ENCODE measurements around the gene ZNF552.

DNA sequence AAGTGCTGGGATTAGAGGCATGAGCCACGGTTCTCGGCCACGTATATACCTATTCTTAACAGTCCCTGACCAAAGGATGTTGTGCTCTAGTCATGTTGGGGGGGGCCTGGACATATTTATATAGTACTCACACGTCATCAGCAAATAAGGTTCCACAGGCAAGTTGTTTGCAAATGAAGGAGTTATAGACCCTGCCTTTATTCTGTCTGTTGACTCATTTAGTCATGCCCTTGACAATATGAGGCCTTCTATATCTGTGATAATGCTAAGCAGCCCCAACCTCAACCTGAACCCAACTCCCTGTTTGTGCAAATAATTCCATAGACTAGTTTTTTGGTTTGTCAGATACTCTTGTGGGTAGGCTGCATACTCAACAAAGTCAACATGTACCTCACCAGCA, 36.4 kb downstream of the ZNF552 start:
- TF ChIP-seq, protein P1, sequence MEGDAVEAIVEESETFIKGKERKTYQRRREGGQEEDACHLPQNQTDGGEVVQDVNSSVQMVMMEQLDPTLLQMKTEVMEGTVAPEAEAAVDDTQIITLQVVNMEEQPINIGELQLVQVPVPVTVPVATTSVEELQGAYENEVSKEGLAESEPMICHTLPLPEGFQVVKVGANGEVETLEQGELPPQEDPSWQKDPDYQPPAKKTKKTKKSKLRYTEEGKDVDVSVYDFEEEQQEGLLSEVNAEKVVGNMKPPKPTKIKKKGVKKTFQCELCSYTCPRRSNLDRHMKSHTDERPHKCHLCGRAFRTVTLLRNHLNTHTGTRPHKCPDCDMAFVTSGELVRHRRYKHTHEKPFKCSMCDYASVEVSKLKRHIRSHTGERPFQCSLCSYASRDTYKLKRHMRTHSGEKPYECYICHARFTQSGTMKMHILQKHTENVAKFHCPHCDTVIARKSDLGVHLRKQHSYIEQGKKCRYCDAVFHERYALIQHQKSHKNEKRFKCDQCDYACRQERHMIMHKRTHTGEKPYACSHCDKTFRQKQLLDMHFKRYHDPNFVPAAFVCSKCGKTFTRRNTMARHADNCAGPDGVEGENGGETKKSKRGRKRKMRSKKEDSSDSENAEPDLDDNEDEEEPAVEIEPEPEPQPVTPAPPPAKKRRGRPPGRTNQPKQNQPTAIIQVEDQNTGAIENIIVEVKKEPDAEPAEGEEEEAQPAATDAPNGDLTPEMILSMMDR (IDR thresholded peaks at IDR 0.05) = no peak
- TF ChIP-seq EZH2 (IDR thresholded peaks at IDR 0.05; ENCODE audit: borderline replicate concordance, insufficient read depth, low read depth, low read length, poor library complexity, severe bottlenecking) = no peak
